ENCODE data around the gene POLRMT.
"Not testable (repeated sequence)": the region's sequence is repeated elsewhere in the genome, so short reads cannot be mapped to it uniquely, and the experiment has no call there.

Gene POLRMT

GRCh38 chr19:633068-633785 lies at the start of gene POLRMT:
Gene POLRMT (minus strand): TSS chr19:633537. CDS start chr19:633512, 25 bp downstream.
- FAIRE-seq, result peak; percentile 98
- peak; percentile 100 for DNase-seq (ENCODE audit: insufficient read length, low spot score)

- FAIRE-seq, result no peak
Observed at GRCh38 chr19:682678-683320, 49.5 kb upstream of the POLRMT start.

DNA sequence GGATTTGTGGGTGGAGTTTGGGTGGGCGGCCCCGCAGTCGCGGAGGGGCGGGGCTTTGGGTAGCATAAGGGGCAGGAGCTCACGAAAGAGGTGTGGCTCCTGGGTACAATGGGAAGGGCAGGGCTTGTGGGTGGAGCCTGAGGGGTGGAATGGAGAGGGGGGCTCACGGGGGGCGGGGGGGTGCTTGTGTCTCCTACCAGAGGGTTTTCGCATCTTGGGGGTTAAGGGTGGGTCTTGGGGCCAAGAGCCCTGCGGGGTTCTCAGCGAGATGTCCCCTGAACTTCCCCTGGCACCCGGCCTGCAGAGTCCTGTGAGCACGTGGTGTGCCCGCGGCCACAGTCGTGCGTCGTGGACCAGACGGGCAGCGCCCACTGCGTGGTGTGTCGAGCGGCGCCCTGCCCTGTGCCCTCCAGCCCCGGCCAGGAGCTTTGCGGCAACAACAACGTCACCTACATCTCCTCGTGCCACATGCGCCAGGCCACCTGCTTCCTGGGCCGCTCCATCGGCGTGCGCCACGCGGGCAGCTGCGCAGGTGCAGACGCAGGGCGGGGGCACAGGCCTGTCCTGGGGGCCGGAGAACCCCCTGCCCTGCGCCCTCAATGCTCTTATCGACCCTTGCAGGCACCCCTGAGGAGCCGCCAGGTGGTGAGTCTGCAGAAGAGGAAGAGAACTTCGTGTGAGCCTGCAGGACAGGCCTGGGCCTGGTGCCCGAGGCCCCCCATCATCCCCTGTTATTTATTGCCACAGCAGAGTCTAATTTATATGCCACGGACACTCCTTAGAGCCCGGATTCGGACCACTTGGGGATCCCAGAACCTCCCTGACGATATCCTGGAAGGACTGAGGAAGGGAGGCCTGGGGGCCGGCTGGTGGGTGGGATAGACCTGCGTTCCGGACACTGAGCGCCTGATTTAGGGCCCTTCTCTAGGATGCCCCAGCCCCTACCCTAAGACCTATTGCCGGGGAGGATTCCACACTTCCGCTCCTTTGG lies 48.0 kb upstream of the POLRMT start:
- FAIRE-seq, result no peak
- no peak for DNase-seq (ENCODE audit: insufficient read length, low spot score)

More at GRCh38 chr19:682678-683320, 49.5 kb upstream of the POLRMT start:
- DNase-seq (ENCODE audit: insufficient read length, low spot score), result no peak

DNA sequence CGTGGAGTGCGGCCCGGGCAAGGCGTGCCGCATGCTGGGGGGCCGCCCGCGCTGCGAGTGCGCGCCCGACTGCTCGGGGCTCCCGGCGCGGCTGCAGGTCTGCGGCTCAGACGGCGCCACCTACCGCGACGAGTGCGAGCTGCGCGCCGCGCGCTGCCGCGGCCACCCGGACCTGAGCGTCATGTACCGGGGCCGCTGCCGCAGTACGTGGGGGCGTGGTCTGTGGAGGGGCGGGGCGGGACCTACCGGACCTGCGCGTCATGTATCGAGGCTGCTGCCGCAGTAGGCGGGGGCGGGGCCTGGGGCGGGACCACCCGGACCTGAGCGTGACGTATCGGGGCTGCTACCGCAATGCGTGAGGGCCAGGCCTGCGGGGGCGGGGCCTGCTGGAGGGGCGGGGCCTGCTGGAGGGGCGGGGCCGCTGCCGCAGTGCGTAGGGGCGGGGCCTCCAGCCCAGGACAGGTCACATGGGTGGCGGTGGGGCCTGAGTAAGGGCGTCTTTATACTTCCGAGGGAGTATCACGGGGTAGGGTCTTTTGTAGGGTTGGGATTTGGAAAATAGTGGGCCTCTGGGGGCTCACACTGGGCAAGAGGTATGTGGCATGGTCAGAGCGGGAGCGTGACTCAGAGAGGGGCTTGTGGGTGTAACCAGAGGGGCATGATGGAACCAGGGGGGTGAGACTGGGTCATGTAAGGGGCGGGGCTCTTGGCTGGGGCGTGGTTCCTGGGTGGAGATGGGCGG lies 47.1 kb upstream of the POLRMT start:
- FAIRE-seq (peak; percentile 94), DNase-seq (ENCODE audit: insufficient read length, low spot score) (peak; percentile 99)

DNA sequence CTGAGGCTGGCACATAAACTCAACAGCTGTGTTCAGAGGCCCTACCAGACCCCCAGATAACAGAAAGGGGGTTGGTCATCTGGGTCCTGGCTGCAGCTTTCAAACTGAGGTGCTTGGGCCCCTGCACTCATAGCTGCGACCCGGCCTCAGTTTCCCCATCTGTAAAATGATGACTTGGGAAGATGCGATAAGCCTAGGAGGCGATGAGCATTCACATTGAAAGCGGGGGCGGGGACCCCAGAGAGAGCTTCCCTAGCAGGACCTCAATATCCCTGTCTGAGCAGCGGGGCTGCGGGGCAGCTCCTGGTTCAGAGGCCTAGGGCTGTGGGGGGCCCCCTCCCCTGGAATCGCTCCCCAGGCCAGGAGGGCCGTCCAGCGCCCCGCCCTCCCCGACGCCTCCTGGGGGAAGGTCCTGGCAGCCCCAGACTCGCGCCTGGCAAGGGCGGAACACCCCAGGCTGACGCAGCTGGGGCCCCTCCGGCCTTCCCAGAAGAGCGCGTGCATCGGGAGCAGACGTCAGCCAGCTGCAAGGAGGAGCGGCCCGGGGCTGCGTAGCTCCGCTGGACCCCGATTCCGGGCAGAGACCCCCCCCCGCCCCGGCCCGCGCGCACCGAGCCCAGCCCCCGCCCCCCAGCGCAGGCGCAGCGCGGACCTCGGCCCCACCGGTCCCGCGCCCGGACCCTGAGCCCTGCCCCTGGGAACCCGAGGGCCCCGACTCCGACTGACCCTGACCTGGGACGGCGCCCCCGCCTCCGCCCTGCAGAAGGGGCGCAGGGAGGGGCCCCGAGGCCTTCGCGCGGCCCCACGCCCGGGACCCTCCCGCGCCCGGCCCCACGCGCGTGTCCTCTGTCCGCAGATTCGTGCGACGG lies 46.3 kb upstream of the POLRMT start:
- DNase-seq (ENCODE audit: insufficient read length, low spot score), result no peak
- no peak for FAIRE-seq

- FAIRE-seq, result no peak
- no peak for DNase-seq (ENCODE audit: insufficient read length, low spot score)
Observed at GRCh38 chr19:678791-679388, 45.6 kb upstream of the POLRMT start.

DNA sequence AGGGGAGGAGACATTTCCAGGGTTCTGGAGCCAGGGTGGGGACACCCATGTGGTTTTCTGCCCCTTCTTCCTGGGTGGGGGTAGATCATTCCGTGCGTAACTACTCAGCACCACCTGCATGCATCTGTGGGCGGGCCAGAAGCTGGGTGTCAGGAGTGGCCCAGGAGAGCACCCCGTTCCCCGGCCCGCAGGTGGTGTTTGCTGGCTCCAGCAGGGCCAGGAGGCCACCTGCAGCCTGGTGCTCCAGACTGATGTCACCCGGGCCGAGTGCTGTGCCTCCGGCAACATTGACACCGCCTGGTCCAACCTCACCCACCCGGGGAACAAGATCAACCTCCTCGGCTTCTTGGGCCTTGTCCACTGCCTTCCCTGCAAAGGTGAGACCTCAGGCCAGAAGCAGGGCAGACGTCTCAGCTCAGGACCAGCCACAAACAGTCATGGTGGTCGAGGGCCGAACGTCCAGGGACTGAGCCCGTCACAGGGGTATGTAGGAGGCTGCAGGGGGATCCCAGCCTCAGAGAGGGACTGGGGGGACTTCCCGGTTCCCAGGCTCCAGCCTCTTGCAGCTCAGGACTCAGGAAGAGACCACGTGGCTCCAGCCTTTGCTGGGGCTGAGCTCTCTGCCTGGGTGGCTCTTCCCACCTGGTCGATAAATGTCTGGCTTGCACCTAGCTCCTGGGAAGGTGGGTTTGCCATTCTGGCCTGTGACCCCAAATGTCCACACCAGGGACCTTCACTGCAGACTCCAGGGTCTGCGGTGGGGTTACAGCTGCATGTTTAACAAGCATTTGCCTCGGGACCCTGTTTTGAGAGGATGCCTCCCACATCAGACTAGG lies 44.5 kb upstream of the POLRMT start:
- FAIRE-seq (no peak), DNase-seq (ENCODE audit: insufficient read length, low spot score) (no peak)

- DNase-seq (ENCODE audit: insufficient read length, low spot score) (no peak), FAIRE-seq (no peak)
Observed at GRCh38 chr19:677201-677600, 43.9 kb upstream of the POLRMT start.

DNA sequence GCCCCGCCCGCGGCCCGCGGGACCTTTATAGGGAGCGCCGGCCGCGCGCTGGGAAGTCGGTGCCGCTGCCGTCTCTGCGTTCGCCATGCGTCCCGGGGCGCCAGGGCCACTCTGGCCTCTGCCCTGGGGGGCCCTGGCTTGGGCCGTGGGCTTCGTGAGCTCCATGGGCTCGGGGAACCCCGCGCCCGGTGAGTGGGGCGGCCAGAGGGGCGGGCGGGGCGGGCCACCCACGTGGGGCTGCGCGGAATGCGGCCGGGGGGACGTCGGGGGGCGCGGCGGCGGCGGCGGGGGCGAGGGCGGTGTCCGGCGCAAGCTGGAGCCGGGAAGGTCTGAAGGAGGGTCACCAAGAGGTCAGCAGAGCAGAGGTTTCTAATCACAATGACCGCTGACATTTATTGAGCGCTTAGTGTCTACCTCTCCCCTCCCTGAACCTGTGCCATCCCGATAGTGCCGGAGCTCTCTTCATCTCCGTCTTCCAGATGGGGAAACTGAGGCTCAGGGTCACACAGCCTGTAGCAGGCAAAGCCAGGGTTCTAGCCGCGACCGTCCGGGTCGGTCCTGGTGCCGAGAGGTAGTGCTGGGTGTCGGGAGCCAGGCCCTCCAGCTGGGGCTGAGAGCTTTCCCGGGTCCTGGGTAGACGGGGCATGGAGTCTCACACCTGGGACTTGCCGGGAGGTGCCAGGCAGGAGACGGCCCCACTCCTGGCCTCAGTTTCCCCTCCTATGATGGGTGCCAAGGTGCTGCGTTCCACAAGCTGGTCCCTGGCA lies 43.2 kb upstream of the POLRMT start, which contains the start of gene FSTL3:
TSS of gene FSTL3 (plus strand) at position 54 of the 767 bp plus-strand sequence. CDS start at position 86, 32 bp downstream.
- no peak for DNase-seq (ENCODE audit: insufficient read length, low spot score)
- FAIRE-seq, result no peak

DNA sequence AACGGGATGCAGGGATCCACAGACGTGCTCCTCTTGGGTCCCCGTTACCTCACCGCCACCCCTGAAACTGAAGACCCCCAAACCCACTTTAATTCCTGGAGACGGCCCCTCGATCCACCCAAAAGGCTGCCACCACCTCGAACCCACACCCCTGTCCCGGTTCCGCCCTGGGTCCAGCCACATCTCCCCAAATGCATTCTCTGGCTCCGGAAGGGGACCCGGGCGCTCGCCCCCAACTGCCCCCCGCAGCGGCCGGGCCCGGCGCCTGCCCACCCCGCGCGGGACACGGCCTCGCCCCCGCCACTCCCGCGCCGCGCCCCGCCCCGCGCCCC lies 42.6 kb upstream of the POLRMT start:
- no peak for FAIRE-seq
- no peak for DNase-seq (ENCODE audit: insufficient read length, low spot score)

- FAIRE-seq, result no peak
- DNase-seq (ENCODE audit: insufficient read length, low spot score), result no peak
Observed at GRCh38 chr19:674282-675151, 41.2 kb upstream of the POLRMT start.

GRCh38 chr19:670609-671075 lies 37.3 kb upstream of the POLRMT start:
- no peak for FAIRE-seq
- no peak for DNase-seq (ENCODE audit: insufficient read length, low spot score)

GRCh38 chr19:668675-669434 lies 35.5 kb upstream of the POLRMT start:
- DNase-seq (ENCODE audit: insufficient read length, low spot score); FAIRE-seq: not testable (repeated sequence)

DNA sequence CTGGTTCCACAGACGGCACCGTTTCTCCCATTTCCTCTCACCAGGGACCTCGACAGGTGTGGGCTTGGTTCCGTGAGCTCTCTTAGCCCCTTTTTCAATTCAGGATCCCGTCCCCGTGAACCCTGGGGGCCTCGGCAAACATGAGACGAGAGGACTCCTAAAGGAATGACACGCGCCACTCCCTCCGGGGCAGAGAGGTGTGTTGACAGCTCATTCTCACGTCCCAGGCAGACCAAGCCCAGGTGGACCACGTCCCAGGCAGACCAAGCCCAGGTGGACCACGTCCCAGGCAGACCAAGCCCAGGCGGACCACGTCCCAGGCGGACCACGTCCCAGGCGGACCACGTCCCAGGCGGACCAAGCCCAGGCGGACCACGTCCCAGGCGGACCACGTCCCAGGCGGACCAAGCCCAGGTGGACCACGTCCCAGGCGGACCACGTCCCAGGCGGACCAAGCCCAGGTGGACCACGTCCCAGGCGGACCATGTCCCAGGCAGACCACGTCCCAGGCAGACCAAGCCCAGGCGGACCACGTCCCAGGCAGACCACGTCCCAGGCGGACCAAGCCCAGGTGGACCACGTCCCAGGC lies 33.7 kb upstream of the POLRMT start:
- not testable (repeated sequence) for FAIRE-seq; DNase-seq (ENCODE audit: insufficient read length, low spot score)

DNA sequence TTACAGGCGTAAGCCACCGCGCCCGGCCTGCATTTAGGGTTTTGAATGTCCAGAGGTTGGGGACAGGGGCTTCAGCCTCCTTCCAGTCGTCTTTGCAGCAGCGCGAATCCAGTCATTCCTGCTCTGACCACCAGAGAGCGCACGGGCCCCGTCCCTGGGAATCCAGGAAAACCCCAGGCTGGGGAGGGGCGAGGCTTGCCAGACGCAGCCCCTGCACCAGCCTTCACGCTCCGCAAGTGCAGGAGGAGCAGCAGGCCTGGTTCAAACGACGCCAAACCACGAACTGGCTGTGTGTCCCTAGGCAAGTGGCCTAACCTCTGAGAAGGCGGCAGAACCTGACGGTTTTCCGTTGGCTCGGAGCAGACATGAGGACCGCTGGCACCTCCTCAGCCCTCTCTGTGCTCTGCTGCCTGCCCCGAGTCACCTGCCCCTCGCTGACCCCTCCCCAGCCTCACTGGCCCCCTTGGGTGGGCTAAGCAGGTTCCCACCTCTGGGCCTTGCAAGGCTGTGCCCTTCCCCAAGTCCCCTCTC lies 31.6 kb upstream of the POLRMT start:
- FAIRE-seq, result peak; percentile 68
- DNase-seq (ENCODE audit: insufficient read length, low spot score), result peak; percentile 91

All from GM19239 (cell line).